Spleen (tissue), 11 donors: Measurements from ENCODE around the gene TENM3. TPM values are rescaled to one million over a fixed set of nuclear protein-coding genes. Genes with fewer than 3 reads are reported as not detected.

Source experiments
- DNase-seq: peaks from one replicate; pipeline ENCODE4 v3.0.0-alpha.2; 2020
- H3K27ac ChIP-seq, 8 donors: fragments of 200-600 bp; sonication (generic) in 7 of 8; 1 replicate in 4 of 8; 2 replicates in 4 of 8; pipeline versions ENCODE4 v1.5.0 to v1.8.0; 2016 to 2021; ENCODE audit warnings: inconsistent platforms in 4 of 8, mild to moderate bottlenecking in 4 of 8, moderate library complexity in 1 of 8
- H3K27me3 ChIP-seq, 7 donors: fragments of 200-600 bp; sonication (generic) in 6 of 7; replicated peaks in 1 of 7; 1 replicate in 4 of 7; 2 replicates in 3 of 7; pipeline versions ENCODE4 v1.5.0 to v1.8.0; 2016 to 2021; ENCODE audit warnings: inconsistent platforms in 3 of 7, mild to moderate bottlenecking in 1 of 7
- H3K36me3 ChIP-seq, 6 donors: fragments of 200-600 bp; sonication (generic) in 5 of 6; 1 replicate in 4 of 6; 2 replicates in 2 of 6; pipeline versions ENCODE4 v1.5.0 to v1.8.0; 2016 to 2021; ENCODE audit warnings: inconsistent platforms in 2 of 6
- H3K4me1 ChIP-seq, 6 donors: fragments of 200-600 bp; sonication (generic) in 5 of 6; 1 replicate in 3 of 6; 2 replicates in 3 of 6; pipeline versions ENCODE4 v1.5.0 to v1.8.0; 2016 to 2021; ENCODE audit warnings: inconsistent platforms in 3 of 6
- H3K4me3 ChIP-seq, 8 donors: fragments of 200-600 bp; sonication (generic) in 7 of 8; 1 replicate in 4 of 8; 2 replicates in 4 of 8; pipeline versions ENCODE4 v1.5.0 to v1.8.0; 2016 to 2021; ENCODE audit warnings: inconsistent platforms in 4 of 8, mild to moderate bottlenecking in 4 of 8, moderate library complexity in 2 of 8
- H3K9me3 ChIP-seq, 8 donors: fragments of 200-600 bp; sonication (generic) in 7 of 8; 1 replicate in 4 of 8; 2 replicates in 4 of 8; pipeline versions ENCODE4 v1.5.0 to v1.8.0; 2016 to 2021; ENCODE audit warnings: inconsistent platforms in 4 of 8
- POLR2A ChIP-seq, 3 donors: fragments of 450-650 bp; IDR thresholded peaks; one replicate each; pipeline ENCODE4 v1.5.1; 2017; ENCODE audit warnings: antibody characterized with exemption in 3 of 3, mild to moderate bottlenecking in 1 of 3
- POLR2AphosphoS5 ChIP-seq, 3 donors: sonication (generic); formaldehyde crosslinking; IDR thresholded peaks; one replicate each; pipeline ENCODE4 v1.5.1; 2017; ENCODE audit warnings: antibody characterized with exemption in 3 of 3
- WGBS, 5 donors: extraction: QIAGEN DNeasy Blood & Tissue Kit in 3 of 5; methylation state at CpG; one replicate each; pipeline versions ENCODE4 v1.1.5 to v1.1.7; 2013 to 2018; 5-methylcytosine and 5-hydroxymethylcytosine counted together
- intact Hi-C: fragments of 100-400 bp; cut with DNase I; formaldehyde crosslinking; loops from one replicate; pipeline ENCODE4 v1.15.0; 2023; ENCODE audit warnings: low total_unique reads
- polyA plus RNA-seq, 3 donors: library from polyadenylated mRNA; stranded (reverse); fragments of 200-250 nt; gene quantifications; one replicate each; pipeline ENCODE4 v1.2.1, GENCODE V29; 2013
- total RNA-seq, 7 donors: library from RNA; depleted of rRNA in 3 of 7; stranded (reverse); fragments of >200 nt in 3 of 7; fragmentation: NEBNext Ultra II Directional in 4 of 7; extraction: Animal tissue kit (Norgen Biotek cat#: 25700) in 4 of 7; gene quantifications; one replicate each; pipeline versions ENCODE4 v1.1.0 to v1.2.1, GENCODE V29; 2016 to 2021
- TF ChIP-seq, protein P1 (sequence below), 11 experiments: fragments of 200-600 bp in 7 of 11; fragments of 450-650 bp in 4 of 11; sonication (generic) in 4 of 11; IDR thresholded peaks in 8 of 11; conservative IDR thresholded peaks in 3 of 11; 1 replicate in 7 of 11; 2 replicates in 4 of 11; pipeline versions ENCODE4 v1.4.0 to v1.8.0; 2016 to 2021; ENCODE audit warnings: antibody characterized with exemption in 11 of 11, inconsistent platforms in 4 of 11, mild to moderate bottlenecking in 1 of 11
- donor health status: healthy with polysubstance abuse.
- donor health status: DM: no; HTN: no; CAD: no; lungs with moderate emphysema.
- donor health status: DM: no; HTN: no; CAD: no.
- donor health status: Bipolar disorder and iron deficiency.
- donor health status: healthy.
- donor health status: DM: no; HTN: no; CAD: no.
- donor health status: DM: yes; HTN: yes; CAD: no.

TENM3 gene
- total and polyA plus RNA-seq, 10 donors, result 0.37 to 45.6 (median 17.7) TPM

DNA sequence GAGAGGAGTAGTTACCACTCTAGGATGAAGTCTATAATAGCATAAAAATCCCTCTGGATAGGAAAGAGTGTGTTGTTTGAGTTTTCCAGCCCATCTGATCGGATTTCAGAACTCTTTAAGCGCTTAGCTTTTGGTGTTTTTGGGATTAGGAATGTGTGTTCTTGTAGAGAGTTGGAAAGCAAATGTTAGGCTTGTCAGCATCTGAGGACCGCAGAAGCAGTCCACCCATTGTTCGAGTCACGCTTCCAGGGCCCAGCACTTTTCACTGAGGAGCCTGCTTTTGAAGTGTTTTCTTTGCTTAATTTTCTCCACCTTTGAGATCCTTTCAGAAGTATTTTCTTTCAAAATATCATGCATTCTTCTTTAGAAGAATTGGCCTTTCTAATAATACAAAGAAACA is 306.2 kb downstream of the TENM3 start:
- Histone ChIP-seq H3K27me3 (no peaks in the 10 kb centered on the region), H3K4me1 (no peaks in the 10 kb centered on the region), H3K4me3 (no peak overlapping the region), H3K36me3 (no peaks in the 10 kb centered on the region), H3K9me3 (no peaks in the 10 kb centered on the region), H3K27ac (no peak overlapping the region)
- intact Hi-C loops, result no loop called here
- TF ChIP-seq, protein P1, sequence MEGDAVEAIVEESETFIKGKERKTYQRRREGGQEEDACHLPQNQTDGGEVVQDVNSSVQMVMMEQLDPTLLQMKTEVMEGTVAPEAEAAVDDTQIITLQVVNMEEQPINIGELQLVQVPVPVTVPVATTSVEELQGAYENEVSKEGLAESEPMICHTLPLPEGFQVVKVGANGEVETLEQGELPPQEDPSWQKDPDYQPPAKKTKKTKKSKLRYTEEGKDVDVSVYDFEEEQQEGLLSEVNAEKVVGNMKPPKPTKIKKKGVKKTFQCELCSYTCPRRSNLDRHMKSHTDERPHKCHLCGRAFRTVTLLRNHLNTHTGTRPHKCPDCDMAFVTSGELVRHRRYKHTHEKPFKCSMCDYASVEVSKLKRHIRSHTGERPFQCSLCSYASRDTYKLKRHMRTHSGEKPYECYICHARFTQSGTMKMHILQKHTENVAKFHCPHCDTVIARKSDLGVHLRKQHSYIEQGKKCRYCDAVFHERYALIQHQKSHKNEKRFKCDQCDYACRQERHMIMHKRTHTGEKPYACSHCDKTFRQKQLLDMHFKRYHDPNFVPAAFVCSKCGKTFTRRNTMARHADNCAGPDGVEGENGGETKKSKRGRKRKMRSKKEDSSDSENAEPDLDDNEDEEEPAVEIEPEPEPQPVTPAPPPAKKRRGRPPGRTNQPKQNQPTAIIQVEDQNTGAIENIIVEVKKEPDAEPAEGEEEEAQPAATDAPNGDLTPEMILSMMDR (IDR thresholded peaks at IDR 0.05 in 8 of 11, conservative IDR thresholded peaks at IDR 0.05 in 3 of 11), result no peak
- TF ChIP-seq POLR2A (IDR thresholded peaks at IDR 0.05) (no peak), POLR2AphosphoS5 (IDR thresholded peaks at IDR 0.05) (no peak)
- no peak for DNase-seq
- 71 to 84% (median 78%) methylated on average over 5 of the region's 5 CpGs for WGBS, 5 donors

DNA sequence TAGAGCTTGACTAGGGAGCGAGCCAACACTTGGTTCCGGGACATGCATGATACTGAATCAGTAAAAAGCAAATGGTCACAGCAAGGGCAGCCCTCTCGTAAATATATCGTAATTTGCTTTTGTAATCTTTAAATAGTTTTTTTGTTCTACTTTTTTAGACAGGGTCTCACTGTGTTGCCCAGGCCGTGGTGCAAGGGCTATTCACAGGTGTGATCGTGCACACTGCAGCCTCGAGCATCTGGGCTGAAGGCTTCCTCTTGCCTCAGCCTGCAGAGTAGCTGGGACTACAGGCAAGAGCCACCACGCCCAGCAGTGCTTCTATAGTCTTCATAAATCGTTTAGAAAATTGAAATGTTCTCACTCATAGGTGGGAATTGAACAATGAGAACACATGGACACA is 309.7 kb downstream of the TENM3 start:
- Histone ChIP-seq H3K36me3 (no peaks in the 10 kb centered on the region), H3K4me1 (no peaks in the 10 kb centered on the region), H3K9me3 (no peaks in the 10 kb centered on the region), H3K27me3 (no peaks in the 10 kb centered on the region), H3K27ac (no peak overlapping the region), H3K4me3 (no peak overlapping the region)
- 73 to 87% (median 80%) methylated on average over 9 of the region's 9 CpGs for WGBS, 5 donors
- no peak for DNase-seq
- TF ChIP-seq POLR2AphosphoS5 (IDR thresholded peaks at IDR 0.05), result no peak
- TF ChIP-seq, protein P1 (IDR thresholded peaks at IDR 0.05 in 8 of 11, conservative IDR thresholded peaks at IDR 0.05 in 3 of 11), result no peak
- no peak for TF ChIP-seq POLR2A (IDR thresholded peaks at IDR 0.05)
- intact Hi-C loops, result no loop called here

DNA sequence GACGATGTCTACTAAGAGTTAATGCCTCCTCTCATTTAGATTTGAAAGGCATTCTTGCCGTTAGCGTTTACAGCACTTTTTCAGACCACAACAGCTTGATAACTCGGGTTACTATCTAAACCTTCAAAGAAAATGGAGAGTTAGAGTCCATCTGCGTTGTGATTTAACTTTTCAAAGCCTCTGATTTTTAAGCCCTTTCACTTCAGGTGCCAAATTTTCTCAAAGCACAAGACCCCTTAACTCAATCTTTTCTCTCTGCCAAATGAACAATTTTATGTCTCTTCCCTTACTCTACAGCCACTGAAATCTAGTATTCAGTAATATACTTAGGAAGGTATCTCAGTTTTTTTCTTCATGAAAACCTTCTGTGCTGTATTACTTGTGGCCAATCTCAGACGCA is 310.5 kb downstream of the TENM3 start:
- H3K36me3 ChIP-seq, result no peaks in the 10 kb centered on the region
- no peaks in the 10 kb centered on the region for H3K27me3 ChIP-seq
- TF ChIP-seq POLR2AphosphoS5 (IDR thresholded peaks at IDR 0.05), result no peak
- no peak overlapping the region for H3K4me3 ChIP-seq
- H3K9me3 ChIP-seq, result no peaks in the 10 kb centered on the region
- WGBS, 5 donors, result 36 to 47% (median 43%) methylated on average over 6 of the region's 6 CpGs
- H3K27ac ChIP-seq, result no peak overlapping the region
- H3K4me1 ChIP-seq, result no peaks in the 10 kb centered on the region
- intact Hi-C loops, result no loop called here
- no peak for DNase-seq

DNA sequence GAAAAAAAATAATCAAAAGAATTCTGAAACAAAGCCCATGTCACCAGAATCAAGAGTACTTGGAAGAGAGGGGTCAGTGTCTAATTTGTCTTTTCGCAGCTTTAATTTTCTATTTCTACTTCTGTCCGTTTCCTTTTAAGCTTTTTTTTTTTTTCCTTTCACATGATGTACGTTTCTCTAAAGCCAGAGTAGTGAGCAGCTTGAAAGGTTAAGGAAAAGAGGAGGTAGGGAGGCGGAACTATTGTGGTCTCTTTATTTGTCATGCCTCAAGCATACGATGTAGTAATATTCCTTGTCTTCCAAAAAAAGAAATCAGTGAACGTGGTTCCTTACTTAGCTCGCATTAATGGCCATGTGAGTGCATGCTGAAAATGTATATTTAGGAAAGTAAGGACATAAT is 311.5 kb downstream of the TENM3 start:
- H3K27ac ChIP-seq, result no peak overlapping the region

More for the DNA sequence above, 311.5 kb downstream of the TENM3 start:
- H3K36me3 ChIP-seq, result no peaks in the 10 kb centered on the region
- TF ChIP-seq, protein P1 (IDR thresholded peaks at IDR 0.05 in 8 of 11, conservative IDR thresholded peaks at IDR 0.05 in 3 of 11), result no peak
- TF ChIP-seq POLR2A (IDR thresholded peaks at IDR 0.05) (no peak), POLR2AphosphoS5 (IDR thresholded peaks at IDR 0.05) (no peak)
- WGBS, 5 donors, result 58 to 70% (median 64%) methylated on average over 7 of the region's 7 CpGs
- H3K4me1 ChIP-seq, result no peaks in the 10 kb centered on the region
- no peak for DNase-seq
- intact Hi-C loops, result no loop called here
- no peaks in the 10 kb centered on the region for H3K9me3 ChIP-seq
- H3K27me3 ChIP-seq, result no peaks in the 10 kb centered on the region
- no peak overlapping the region for H3K4me3 ChIP-seq
